AG09319 (cell line): ENCODE data around the gene ANKRD28.
"Not testable (repeated sequence)": the region's sequence is repeated elsewhere in the genome, so short reads cannot be mapped to it uniquely, and the experiment has no call there.

Experiments
- DNase-seq: peaks from one replicate; pipeline ENCODE4 v3.0.0-alpha.2; 2010; ENCODE audit warnings: low read depth; ENCODE audit errors: extremely low read depth
- CTCF ChIP-seq: IDR thresholded peaks from 2 replicates; pipeline ENCODE4 v1.5.1; 2011; ENCODE audit warnings: low read depth, mild to moderate bottlenecking, inconsistent platforms, low read length, moderate library complexity

Gene ANKRD28

DNA sequence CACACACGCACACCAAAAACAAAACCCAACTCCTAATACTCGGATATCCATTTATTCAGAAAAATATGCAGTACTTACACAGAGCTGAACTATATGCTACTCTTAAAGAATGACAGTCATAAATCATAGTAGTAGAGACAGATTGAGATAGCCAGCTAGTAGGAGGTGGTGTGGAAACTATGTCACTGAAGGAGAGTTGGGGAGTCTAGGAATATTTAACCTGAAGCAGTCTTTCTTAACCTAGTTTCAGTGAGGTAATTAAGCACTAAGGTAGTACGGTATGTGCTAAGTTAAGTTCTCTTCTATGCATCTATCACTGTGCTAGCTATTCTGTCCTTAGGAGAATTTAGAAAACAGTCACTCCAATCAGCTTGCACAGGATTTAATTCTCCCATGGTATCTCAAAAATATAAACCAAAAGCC lies 54.2 kb downstream of the ANKRD28 start:
- no peak for TF ChIP-seq CTCF
- DNase-seq, result no peak

GRCh38 chr3:15742236-15742635 lies 55.5 kb downstream of the ANKRD28 start:
- not testable (repeated sequence) for DNase-seq

DNA sequence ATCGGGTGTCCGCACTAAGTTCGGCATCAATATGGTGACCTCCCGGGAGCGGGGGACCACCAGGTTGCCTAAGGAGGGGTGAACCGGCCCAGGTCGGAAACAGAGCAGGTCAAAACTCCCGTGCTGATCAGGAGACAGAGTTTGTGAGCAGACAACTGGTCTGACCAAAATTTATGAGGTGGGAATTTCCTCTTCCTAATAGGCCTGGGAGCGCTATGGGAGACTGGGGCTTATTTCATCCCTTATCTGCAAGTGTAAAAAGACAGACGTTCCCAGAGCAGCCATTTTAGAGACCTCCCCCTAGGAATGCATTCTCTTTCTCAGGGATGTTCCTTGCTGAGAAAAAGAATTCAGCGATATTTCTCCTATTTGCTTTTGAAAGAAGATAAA lies 59.2 kb downstream of the ANKRD28 start:
- DNase-seq, result not testable (repeated sequence)

DNA sequence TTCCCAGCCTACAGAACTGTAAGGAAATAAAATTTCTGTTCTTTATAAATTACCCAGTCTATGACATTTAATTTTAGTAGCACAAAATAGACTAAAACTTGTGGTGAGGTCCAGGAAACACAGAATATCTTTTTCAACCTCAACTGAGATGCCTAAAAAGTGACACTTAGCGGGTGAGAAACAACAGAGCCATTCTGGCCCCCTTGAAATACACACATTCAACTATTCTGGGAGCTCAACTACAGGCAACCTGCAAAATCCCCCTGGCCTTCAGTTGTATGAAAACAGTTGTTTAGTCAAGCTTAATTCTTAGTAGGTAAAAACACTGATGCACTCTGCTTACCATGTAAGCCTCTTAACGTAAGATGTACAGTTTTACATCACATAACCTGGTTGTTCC lies 66.8 kb downstream of the ANKRD28 start:
- TF ChIP-seq CTCF, result no peak
- no peak for DNase-seq

DNA sequence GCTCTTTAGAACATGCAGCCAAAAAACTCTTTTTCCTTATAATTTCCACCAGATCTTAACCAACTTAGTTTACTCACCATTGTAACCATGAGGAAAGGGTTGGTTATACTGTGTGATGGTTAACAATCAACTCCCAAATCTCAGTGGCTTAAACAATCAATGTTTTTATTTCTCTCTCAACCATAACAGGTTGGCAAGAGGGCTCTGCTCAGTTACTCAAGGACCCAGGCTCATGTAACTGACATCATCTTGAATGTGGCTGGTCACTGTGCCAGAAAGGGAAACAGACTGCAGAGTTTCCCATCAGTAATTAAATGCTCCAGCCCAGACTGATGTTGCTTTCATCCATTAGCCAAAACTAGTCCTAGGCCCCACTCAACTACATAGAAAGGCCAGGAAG lies 69.0 kb downstream of the ANKRD28 start:
- TF ChIP-seq CTCF, result no peak
- peak; percentile 85 for DNase-seq

- TF ChIP-seq CTCF, result no peak
- DNase-seq, result no peak
These were observed 70.9 kb downstream of the ANKRD28 start for GRCh38 chr3:15726881-15727280.

GRCh38 chr3:15726043-15726442 lies 71.7 kb downstream of the ANKRD28 start:
- DNase-seq, result no peak
- no peak for TF ChIP-seq CTCF

- no peak for TF ChIP-seq CTCF
- no peak for DNase-seq
These were observed 73.3 kb downstream of the ANKRD28 start for GRCh38 chr3:15724446-15724845.

- DNase-seq, result no peak
- TF ChIP-seq CTCF, result no peak
These were observed 74.2 kb downstream of the ANKRD28 start for GRCh38 chr3:15723624-15723884.
